MG63 (cell line): Measurements from ENCODE around the gene WDR74. TPM values are rescaled to one million over a fixed set of nuclear protein-coding genes. Genes with fewer than 3 reads are reported as not detected.
A peak's percentile ranks its signal among the peaks of the same experiment; 100 is the strongest.

Experiments used
- DNase-seq: peaks from one replicate; pipeline ENCODE4 v3.0.0-alpha.2; 2020
- H3K27me3 ChIP-seq: fragments of 250-450 bp; sonication (Bioruptor Pico); 2 replicates; pipeline ENCODE4 v1.5.1; 2020; ENCODE audit warnings: mild to moderate bottlenecking, moderate library complexity
- H3K36me3 ChIP-seq: fragments of 250-450 bp; sonication (Bioruptor Pico); 2 replicates; pipeline ENCODE4 v1.5.1; 2020; ENCODE audit warnings: mild to moderate bottlenecking, moderate library complexity
- H3K4me3 ChIP-seq: fragments of 250-450 bp; sonication (Bioruptor Pico); 2 replicates; pipeline ENCODE4 v1.5.1; 2020; ENCODE audit warnings: mild to moderate bottlenecking, moderate library complexity
- H3K9me3 ChIP-seq: fragments of 250-450 bp; sonication (Bioruptor Pico); 2 replicates; pipeline ENCODE4 v1.5.1; 2020; ENCODE audit warnings: mild to moderate bottlenecking, moderate library complexity
- total RNA-seq: library from RNA; depleted of rRNA; stranded (reverse); fragments of >200 nt; shearing (Covaris generic); gene quantifications from 2 replicates; pipeline ENCODE4 v1.2.3, GENCODE V29; 2014; ENCODE audit warnings: low replicate concordance

Gene WDR74
- total RNA-seq, 1 experiment from 2014 or later: 135 TPM

DNA sequence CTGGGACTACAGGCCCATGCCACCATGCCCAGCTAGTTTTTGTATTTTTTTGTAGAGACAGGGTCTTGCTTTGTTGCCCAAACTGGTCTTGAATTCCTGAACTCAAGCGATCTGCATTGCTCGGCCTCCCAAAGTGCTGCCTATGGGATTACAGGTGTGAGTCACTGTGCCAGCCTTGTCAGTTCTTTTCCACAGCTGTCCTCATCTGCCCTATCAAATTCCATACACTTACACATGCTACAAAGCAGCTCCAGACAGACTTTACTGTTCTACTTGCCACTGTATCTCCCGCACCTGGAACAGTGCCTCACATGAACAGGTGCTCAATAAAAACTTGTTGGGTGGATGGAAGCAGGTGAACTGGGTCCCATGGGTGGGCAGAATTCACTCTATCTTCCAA lies 15.7 kb downstream of the WDR74 start:
- peaks cover 76% of the 10 kb centered on the region for H3K36me3 ChIP-seq
- no peak for DNase-seq
- H3K27me3 ChIP-seq: no peaks in the 10 kb centered on the region
- H3K4me3 ChIP-seq: no peak overlapping the region
- H3K9me3 ChIP-seq: no peaks in the 10 kb centered on the region

GRCh38 chr11:62817129-62817528 lies 22.3 kb downstream of the WDR74 start:
- no peaks in the 10 kb centered on the region for H3K9me3 ChIP-seq
- no peaks in the 10 kb centered on the region for H3K27me3 ChIP-seq
- H3K4me3 ChIP-seq: no peak overlapping the region
- H3K36me3 ChIP-seq: peaks cover 34% of the 10 kb centered on the region
- DNase-seq: no peak

GRCh38 chr11:62816557-62816956 lies 22.8 kb downstream of the WDR74 start:
- Histone ChIP-seq H3K9me3 (no peaks in the 10 kb centered on the region), H3K36me3 (peaks cover 29% of the 10 kb centered on the region), H3K4me3 (no peak overlapping the region), H3K27me3 (no peaks in the 10 kb centered on the region)
- no peak for DNase-seq

DNA sequence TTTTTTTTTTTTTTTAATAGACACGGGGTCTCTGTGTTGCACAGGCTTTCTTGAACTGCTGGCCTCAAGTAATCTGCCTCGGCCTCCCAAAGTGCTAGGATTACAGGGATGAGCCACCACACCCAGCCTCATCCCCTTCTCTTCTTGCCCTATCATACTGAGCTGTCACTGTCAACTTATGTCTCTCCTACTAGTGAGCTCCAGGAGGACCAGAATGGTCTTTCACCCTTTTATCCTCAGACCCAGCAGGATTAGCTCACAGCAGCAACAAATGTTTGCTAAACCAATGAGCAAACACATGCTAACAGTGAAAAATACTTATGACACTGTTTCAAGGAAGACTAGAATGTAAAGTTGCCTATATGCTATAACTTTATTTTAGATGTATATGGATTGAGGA lies 27.7 kb downstream of the WDR74 start:
- Histone ChIP-seq H3K36me3 (peaks cover 13% of the 10 kb centered on the region), H3K9me3 (no peaks in the 10 kb centered on the region), H3K4me3 (no peak overlapping the region), H3K27me3 (no peaks in the 10 kb centered on the region)
- no peak for DNase-seq

DNA sequence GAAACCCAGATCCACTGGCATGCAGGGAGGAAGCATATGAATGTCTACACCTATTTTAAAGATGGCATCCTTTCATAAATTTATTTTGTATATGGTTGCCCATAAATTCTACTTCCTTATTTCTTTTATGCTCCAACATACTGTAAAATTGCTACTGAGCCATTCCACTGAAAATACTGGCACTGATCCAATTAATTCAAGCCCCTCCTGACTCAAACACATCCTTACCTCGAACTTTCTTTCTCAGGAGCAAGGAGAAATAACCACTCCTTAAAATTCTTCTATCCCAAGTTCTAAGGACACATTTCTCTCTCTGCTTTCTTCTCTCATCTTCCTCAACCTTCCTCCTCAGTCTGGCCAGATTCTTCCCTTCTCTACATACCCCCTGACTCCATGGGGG lies 28.6 kb downstream of the WDR74 start:
- DNase-seq: no peak
- Histone ChIP-seq H3K27me3 (no peaks in the 10 kb centered on the region), H3K4me3 (no peak overlapping the region), H3K9me3 (no peaks in the 10 kb centered on the region), H3K36me3 (peaks cover 6% of the 10 kb centered on the region)

GRCh38 chr11:62806611-62807121 lies 32.7 kb downstream of the WDR74 start:
- Histone ChIP-seq H3K4me3 (no peak overlapping the region), H3K36me3 (peaks cover 27% of the 10 kb centered on the region)
- DNase-seq: no peak

DNA sequence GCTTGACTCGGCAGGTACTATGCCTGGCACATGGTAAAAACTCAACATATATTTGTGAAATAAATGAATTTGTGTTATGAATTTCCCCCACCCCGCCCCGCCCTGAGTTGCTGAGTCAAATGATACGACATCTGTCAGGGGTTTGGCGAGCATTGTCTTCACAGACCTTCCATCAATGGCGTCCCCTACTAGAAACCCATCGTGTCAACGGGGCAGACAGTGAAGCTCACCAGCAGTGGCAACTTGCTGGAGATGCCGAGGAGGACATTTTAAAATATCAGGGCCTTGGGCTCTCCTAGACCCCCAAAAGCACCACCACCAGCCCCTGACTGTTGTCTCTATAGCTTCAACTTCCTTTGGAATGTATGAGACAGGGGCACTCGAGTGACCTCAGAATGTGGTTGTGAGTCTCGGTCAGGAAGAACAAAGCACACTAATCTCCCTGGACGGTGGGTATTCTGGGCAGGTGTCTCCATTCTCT lies 33.4 kb downstream of the WDR74 start:
- Histone ChIP-seq H3K4me3 (peak overlapping the region; percentile 77), H3K27me3 (no peaks in the 10 kb centered on the region), H3K36me3 (peaks cover 33% of the 10 kb centered on the region), H3K9me3 (no peaks in the 10 kb centered on the region)
- DNase-seq: no peak

More at GRCh38 chr11:62806611-62807121, 32.7 kb downstream of the WDR74 start:
- H3K27me3 ChIP-seq: no peaks in the 10 kb centered on the region
- H3K9me3 ChIP-seq: no peaks in the 10 kb centered on the region

DNA sequence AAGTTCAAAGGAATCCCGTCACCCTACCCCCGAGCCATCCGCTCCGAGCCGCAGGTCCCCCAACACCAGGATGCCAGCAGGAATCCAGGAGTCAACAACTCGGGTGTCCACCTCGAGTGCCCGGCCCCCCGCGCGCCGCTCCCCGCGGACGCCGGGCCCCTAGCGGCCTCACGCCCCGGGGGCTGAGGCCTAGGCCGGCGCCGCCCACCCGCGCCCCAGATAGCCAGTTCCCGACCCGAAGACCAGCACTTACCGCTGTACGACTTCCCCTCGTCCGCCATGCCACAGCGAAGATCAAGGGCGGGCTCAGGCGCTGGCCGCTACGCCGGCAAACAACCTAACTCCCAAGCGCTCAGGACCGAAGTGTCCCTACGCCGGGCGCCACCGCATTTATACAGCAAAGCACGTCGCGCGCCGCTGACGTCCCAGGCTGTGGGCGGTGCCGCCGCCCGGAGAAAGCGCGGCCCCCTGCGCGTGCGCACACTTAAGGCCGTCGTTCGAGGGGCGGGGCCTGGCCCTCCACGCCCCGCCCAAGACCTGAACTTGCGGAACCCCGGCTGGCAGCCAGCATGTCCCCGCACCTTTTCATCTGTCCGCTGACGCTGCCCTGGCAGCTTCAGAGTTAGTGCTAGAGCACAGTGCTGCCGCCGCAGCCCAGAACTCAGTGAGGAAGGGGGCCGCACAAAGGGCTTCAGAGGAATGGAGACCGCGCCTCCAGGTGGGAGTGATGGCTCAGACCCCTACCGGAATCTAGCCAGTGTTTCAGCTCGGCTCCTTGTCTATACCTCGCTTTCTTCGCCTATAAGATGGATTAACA lies 34.1 kb downstream of the WDR74 start, which contains the start of gene NXF1:
NXF1 (minus strand) TSS at position 365 of the 817 bp plus-strand sequence; CDS start at position 281, 84 bp downstream.
- Histone ChIP-seq H3K9me3 (no peaks in the 10 kb centered on the region), H3K4me3 (peak within 1 kb of the TSS; percentile 77), H3K27me3 (no peaks in the 10 kb centered on the region), H3K36me3 (peaks cover 37% of the 10 kb centered on the region)
- peak; percentile 87 for DNase-seq

DNA sequence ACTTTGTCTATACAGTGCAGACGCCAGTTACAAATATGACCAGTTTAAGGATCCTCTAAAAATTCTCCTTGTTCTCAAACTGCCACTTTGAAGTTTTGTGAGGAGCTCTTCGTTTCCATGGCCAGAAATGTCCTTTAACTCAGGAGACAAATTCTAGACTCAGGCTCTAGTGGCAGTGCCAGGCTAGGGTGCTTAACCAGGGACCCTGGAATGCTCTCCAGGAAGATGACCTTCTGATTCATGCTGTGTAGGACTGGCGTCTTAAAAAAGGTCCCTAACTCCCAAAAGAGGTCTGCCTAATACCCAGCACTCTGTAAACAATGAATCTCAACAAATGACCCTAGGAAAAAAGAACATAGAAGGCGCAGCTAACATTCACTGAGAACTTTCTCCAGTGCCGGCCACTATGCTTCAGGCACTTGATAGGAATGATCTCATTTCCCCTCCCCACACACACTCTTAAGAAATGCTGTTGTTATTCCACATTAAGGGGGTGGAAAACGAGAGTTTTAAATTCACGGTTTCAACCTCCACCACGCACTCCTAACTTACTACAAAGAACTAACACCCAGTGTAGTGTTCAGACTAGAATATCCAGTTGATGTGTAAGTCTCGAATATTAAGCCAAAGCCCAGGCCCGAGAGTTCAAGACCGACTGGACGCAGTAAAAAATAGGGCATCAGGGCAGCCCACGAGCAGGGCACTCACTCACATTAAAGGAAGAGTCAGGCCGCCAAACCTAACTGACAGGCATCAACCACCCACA lies 34.9 kb downstream of the WDR74 start:
- Histone ChIP-seq H3K9me3 (no peaks in the 10 kb centered on the region), H3K27me3 (no peaks in the 10 kb centered on the region), H3K36me3 (peaks cover 45% of the 10 kb centered on the region), H3K4me3 (peak overlapping the region; percentile 77)
- no peak for DNase-seq

GRCh38 chr11:62801071-62801470 lies 38.3 kb downstream of the WDR74 start:
- Histone ChIP-seq H3K36me3 (peaks cover 60% of the 10 kb centered on the region), H3K9me3 (no peaks in the 10 kb centered on the region), H3K27me3 (no peaks in the 10 kb centered on the region), H3K4me3 (no peak overlapping the region)
- DNase-seq: no peak

GRCh38 chr11:62799486-62799885 lies 39.9 kb downstream of the WDR74 start:
- no peaks in the 10 kb centered on the region for H3K9me3 ChIP-seq
- no peaks in the 10 kb centered on the region for H3K27me3 ChIP-seq
- DNase-seq: no peak
- no peak overlapping the region for H3K4me3 ChIP-seq
- peaks cover 74% of the 10 kb centered on the region for H3K36me3 ChIP-seq

- H3K4me3 ChIP-seq: no peak overlapping the region
- DNase-seq: no peak
- no peaks in the 10 kb centered on the region for H3K27me3 ChIP-seq
- H3K36me3 ChIP-seq: peaks cover 69% of the 10 kb centered on the region
- H3K9me3 ChIP-seq: no peaks in the 10 kb centered on the region
Measured at GRCh38 chr11:62796281-62796680, 43.1 kb downstream of the WDR74 start.

GRCh38 chr11:62794201-62794775 lies 45.1 kb downstream of the WDR74 start:
- H3K27me3 ChIP-seq: no peaks in the 10 kb centered on the region
- DNase-seq: no peak
- peaks cover 68% of the 10 kb centered on the region for H3K36me3 ChIP-seq
- H3K9me3 ChIP-seq: no peaks in the 10 kb centered on the region
- no peak overlapping the region for H3K4me3 ChIP-seq

DNA sequence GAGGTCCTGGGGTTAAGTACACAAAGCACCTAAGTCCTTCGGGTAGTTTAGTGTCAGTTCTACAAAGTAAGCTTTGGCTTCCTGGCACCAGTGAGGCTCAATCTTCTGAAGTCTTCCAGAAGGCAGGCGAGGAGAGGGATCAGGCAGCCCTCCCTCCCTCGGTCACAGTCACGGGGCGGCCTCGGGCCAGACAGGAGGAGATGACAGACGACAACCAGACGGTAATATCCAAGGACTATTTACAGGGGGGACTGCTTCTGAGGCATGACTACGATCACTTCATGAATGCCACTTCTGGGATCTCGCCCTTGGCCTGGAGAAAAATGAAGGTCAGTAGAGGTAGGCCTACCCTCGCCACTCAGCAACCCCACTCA lies 47.2 kb downstream of the WDR74 start:
- Histone ChIP-seq H3K4me3 (peak overlapping the region; percentile 85), H3K9me3 (no peaks in the 10 kb centered on the region), H3K27me3 (no peaks in the 10 kb centered on the region), H3K36me3 (peaks cover 62% of the 10 kb centered on the region)
- no peak for DNase-seq

DNA sequence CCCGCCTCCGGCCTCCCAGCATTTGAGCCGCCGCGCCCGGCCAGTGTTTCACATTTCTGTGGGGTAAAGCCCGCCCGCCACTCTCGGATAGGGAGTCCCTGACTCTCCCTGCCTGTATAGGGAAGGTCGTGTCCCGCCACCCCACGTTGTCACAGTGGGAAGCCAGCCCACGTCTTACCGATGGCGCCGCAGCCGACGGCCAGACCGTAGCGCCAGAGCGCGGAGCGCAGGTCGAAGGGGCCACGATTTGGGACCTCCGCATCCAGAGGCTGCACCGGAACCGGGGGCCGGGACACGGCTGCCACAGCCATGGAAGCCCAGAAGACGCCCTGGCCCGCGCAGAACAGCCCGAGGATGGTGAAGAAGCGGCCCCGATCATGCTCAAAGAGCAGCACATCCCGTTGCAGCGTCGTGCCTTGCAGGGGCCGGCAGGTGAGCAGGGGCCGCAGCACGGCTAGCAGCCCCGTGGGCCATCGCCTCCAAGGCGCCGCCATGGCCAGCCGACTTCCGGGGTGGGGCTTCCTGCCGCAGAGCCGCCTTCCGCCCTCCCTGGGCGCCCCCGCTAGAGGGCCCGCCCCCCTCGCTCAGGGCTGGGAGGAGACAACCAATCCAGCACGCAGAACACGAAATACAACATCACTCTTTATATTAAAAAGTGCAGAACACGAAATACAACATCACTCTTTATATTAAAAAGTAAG lies 47.7 kb downstream of the WDR74 start, which contains the start of gene TMEM223:
TMEM223 (minus strand) TSS at position 506 of the 701 bp plus-strand sequence; CDS start at position 494, 12 bp downstream.
- peak; percentile 88 for DNase-seq
- no peaks in the 10 kb centered on the region for H3K9me3 ChIP-seq
- H3K4me3 ChIP-seq: peak within 1 kb of the TSS; percentile 85
- peaks cover 60% of the 10 kb centered on the region for H3K36me3 ChIP-seq
- no peaks in the 10 kb centered on the region for H3K27me3 ChIP-seq

- Histone ChIP-seq H3K4me3 (no peak overlapping the region), H3K36me3 (peaks cover 47% of the 10 kb centered on the region), H3K27me3 (no peaks in the 10 kb centered on the region), H3K9me3 (no peaks in the 10 kb centered on the region)
- DNase-seq: no peak
Measured at GRCh38 chr11:62789576-62789975, 49.8 kb downstream of the WDR74 start.
